ENCODE data around the gene ADGRG6.

- TF ChIP-seq CTCF (IDR thresholded peaks at IDR 0.05) (no peak), POLR2A (IDR thresholded peaks at IDR 0.05) (no peak)
Measured at GRCh38 chr6:142331601-142332000, 29.8 kb downstream of the ADGRG6 start.

Data from Peyer's patch (tissue), 4 donors.